Esophagus muscularis mucosa (tissue), 4 donors: ENCODE measurements around the gene TNF. TPM values are rescaled to one million over a fixed set of nuclear protein-coding genes. Genes with fewer than 3 reads are reported as not detected.
A peak's percentile ranks its signal among the peaks of the same experiment; 100 is the strongest.

Experiments
- DNase-seq: peaks from one replicate; pipeline ENCODE4 v3.0.0-alpha.2; 2017; ENCODE audit errors: extremely low spot score
- H3K27ac ChIP-seq, 4 donors: fragments of 200-600 bp; sonication (generic); replicated peaks in 1 of 4; 1 replicate in 3 of 4; 2 replicates in 1 of 4; pipeline ENCODE4 v1.5.1; 2016 to 2019; ENCODE audit warnings: mild to moderate bottlenecking in 1 of 4
- H3K27me3 ChIP-seq, 4 donors: fragments of 200-600 bp; sonication (generic); one replicate each; pipeline versions ENCODE4 v1.5.1 to v1.6.0; 2016 to 2019
- H3K36me3 ChIP-seq, 4 donors: fragments of 200-600 bp; sonication (generic); one replicate each; pipeline ENCODE4 v1.5.1; 2016 to 2019
- H3K4me1 ChIP-seq, 4 donors: fragments of 200-600 bp; sonication (generic); one replicate each; pipeline ENCODE4 v1.5.1; 2016 to 2019
- H3K4me3 ChIP-seq, 4 donors: fragments of 200-600 bp; sonication (generic); 1 replicate in 2 of 4; 2 replicates in 2 of 4; pipeline ENCODE4 v1.5.1; 2016 to 2019; ENCODE audit warnings: mild to moderate bottlenecking in 4 of 4, moderate library complexity in 1 of 4
- H3K9me3 ChIP-seq, 4 donors: fragments of 200-600 bp; sonication (generic); 1 replicate in 3 of 4; 2 replicates in 1 of 4; pipeline ENCODE4 v1.5.1; 2016 to 2019
- EP300 ChIP-seq: sonication (generic); formaldehyde crosslinking; IDR thresholded peaks from one replicate; pipeline ENCODE4 v1.6.1; 2017; ENCODE audit warnings: antibody characterized with exemption
- POLR2A ChIP-seq: fragments of 450-650 bp; IDR thresholded peaks from one replicate; pipeline ENCODE4 v1.6.1; 2017; ENCODE audit warnings: antibody characterized with exemption, moderate library complexity, mild to moderate bottlenecking, low read depth
- POLR2AphosphoS5 ChIP-seq, 2 donors: sonication (generic); formaldehyde crosslinking; IDR thresholded peaks; one replicate each; pipeline ENCODE4 v1.6.1; 2017; ENCODE audit warnings: antibody characterized with exemption in 2 of 2
- whole genome bisulfite sequencing: methylation state at CpG from one replicate; pipeline ENCODE4 v1.1.5; 2018; 5-methylcytosine and 5-hydroxymethylcytosine counted together
- intact Hi-C: fragments of 100-400 bp; cut with DNase I; formaldehyde crosslinking; loops from one replicate; pipeline ENCODE4 v1.15.1; 2023
- total RNA-seq, 4 donors: library from RNA; depleted of rRNA; stranded (reverse); fragments of >200 nt; gene quantifications; one replicate each; pipeline versions ENCODE4 v1.1.0 to v1.2.1, GENCODE V29; 2016
- TF ChIP-seq, protein P1 (sequence below), 3 experiments: fragments of 200-600 bp in 2 of 3; fragments of 450-650 bp in 1 of 3; sonication (generic) in 2 of 3; IDR thresholded peaks; one replicate each; pipeline ENCODE4 v1.5.1; 2017 to 2019; ENCODE audit warnings: antibody characterized with exemption in 3 of 3, mild to moderate bottlenecking in 2 of 3, moderate library complexity in 1 of 3

Gene TNF
- total RNA-seq, 4 donors from 2014 or later = 0.17 to 1.5 TPM; not detected in 2

GRCh38 chr6:31592396-31592771 is 17.0 kb downstream of the TNF start:
- DNase-seq = no peak
- Histone ChIP-seq H3K27ac (no peak overlapping the region), H3K4me1 (no peaks in the 10 kb centered on the region), H3K27me3 (peaks cover 0 to 21% (median 0%) of the 10 kb centered on the region in 4 donors), H3K4me3 (no peak overlapping the region), H3K9me3 (no peaks in the 10 kb centered on the region), H3K36me3 (no peaks in the 10 kb centered on the region)
- WGBS = 89% methylated on average over 7 of the region's 7 CpGs
- TF ChIP-seq EP300 (no peak), POLR2A (no peak), POLR2AphosphoS5 (IDR thresholded peaks at IDR 0.05) (no peak)
- TF ChIP-seq, protein P1, sequence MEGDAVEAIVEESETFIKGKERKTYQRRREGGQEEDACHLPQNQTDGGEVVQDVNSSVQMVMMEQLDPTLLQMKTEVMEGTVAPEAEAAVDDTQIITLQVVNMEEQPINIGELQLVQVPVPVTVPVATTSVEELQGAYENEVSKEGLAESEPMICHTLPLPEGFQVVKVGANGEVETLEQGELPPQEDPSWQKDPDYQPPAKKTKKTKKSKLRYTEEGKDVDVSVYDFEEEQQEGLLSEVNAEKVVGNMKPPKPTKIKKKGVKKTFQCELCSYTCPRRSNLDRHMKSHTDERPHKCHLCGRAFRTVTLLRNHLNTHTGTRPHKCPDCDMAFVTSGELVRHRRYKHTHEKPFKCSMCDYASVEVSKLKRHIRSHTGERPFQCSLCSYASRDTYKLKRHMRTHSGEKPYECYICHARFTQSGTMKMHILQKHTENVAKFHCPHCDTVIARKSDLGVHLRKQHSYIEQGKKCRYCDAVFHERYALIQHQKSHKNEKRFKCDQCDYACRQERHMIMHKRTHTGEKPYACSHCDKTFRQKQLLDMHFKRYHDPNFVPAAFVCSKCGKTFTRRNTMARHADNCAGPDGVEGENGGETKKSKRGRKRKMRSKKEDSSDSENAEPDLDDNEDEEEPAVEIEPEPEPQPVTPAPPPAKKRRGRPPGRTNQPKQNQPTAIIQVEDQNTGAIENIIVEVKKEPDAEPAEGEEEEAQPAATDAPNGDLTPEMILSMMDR (IDR thresholded peaks at IDR 0.05) = no peak
- intact Hi-C loops = no loop called here

DNA sequence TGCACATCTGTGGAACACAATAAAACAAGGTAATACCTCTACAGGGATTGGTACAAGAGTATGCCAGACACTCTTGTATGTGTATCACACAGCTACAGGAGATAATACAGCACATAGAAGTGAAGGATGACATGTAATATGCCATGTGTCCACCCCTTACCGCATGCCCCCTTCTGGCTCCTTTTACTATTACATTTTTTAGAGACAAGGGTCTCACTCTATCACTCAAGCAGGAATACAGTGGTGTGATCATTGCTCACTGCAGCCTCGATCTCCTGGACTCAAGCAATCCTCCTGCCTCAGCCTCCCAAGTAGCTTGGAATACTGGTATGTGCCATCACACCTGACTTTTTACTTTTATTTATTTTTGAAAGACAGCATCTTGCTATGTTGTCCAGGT is 21.6 kb downstream of the TNF start:
- Histone ChIP-seq H3K36me3 (no peaks in the 10 kb centered on the region), H3K27me3 (no peaks in the 10 kb centered on the region), H3K4me1 (peaks cover 0 to 5% (median 0%) of the 10 kb centered on the region in 4 donors), H3K9me3 (no peaks in the 10 kb centered on the region), H3K27ac (no peak overlapping the region), H3K4me3 (no peak overlapping the region)
- TF ChIP-seq POLR2A (no peak), POLR2AphosphoS5 (IDR thresholded peaks at IDR 0.05) (no peak)
- TF ChIP-seq, protein P1 (IDR thresholded peaks at IDR 0.05) = peak in 2 of 3 experiments; percentile 20 to 23
- DNase-seq = no peak
- intact Hi-C loops = loop anchor here (5.0 kb wide), 1 partner anchor 105 kb away; no protein-coding TSS in a partner anchor
- 20% methylated on average over 2 of the region's 2 CpGs for WGBS

DNA sequence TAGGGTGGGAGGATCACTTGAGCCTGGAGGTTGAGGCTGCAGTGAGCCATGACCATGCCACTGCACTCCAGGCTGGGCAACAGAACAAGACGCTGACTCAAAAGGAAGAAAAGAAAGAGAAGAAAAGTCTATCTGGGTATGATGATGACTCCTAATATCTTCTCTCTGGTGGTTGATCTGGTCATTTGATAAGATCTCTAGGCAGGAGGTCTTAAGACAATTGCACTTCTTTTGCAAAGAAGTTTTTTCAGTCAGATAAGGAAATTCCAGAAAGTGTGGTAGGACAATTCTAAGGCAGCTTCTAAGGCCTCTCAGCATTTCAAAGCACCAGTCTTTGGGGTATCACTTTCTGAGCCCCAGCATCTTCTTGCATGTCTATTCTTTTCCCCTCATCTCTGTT is 32.0 kb downstream of the TNF start:
- 89% methylated on average over 1 of the region's 1 CpG for WGBS
- Histone ChIP-seq H3K4me1 (no peaks in the 10 kb centered on the region), H3K27me3 (no peaks in the 10 kb centered on the region), H3K36me3 (no peaks in the 10 kb centered on the region), H3K27ac (no peak overlapping the region), H3K4me3 (no peak overlapping the region), H3K9me3 (no peaks in the 10 kb centered on the region)
- intact Hi-C loops = no loop called here
- no peak for TF ChIP-seq EP300
- TF ChIP-seq POLR2A = no peak
- TF ChIP-seq, protein P1 (IDR thresholded peaks at IDR 0.05) = no peak
- TF ChIP-seq POLR2AphosphoS5 (IDR thresholded peaks at IDR 0.05) = no peak
- no peak for DNase-seq

GRCh38 chr6:31609519-31610406 is 34.4 kb downstream of the TNF start:
- Histone ChIP-seq H3K36me3 (no peaks in the 10 kb centered on the region), H3K27me3 (no peaks in the 10 kb centered on the region), H3K4me3 (no peak overlapping the region), H3K27ac (no peak overlapping the region), H3K9me3 (no peaks in the 10 kb centered on the region), H3K4me1 (no peaks in the 10 kb centered on the region)
- intact Hi-C loops = no loop called here
- 73% methylated on average over 7 of the region's 8 CpGs for WGBS
- TF ChIP-seq, protein P1 (IDR thresholded peaks at IDR 0.05) = no peak
- TF ChIP-seq POLR2AphosphoS5 (IDR thresholded peaks at IDR 0.05) (no peak), EP300 (no peak), POLR2A (no peak)
- no peak for DNase-seq
